HG02763 (cell line): ENCODE results near the gene UBE2L5.

Source experiments
- ATAC-seq: cut with Tn5 transposase; IDR thresholded peaks from one replicate; pipeline ENCODE4 v1.9.1; 2021; ENCODE audit warnings: mild to moderate bottlenecking, moderate library complexity; ENCODE audit not compliant: unreplicated experiment

Gene UBE2L5

DNA sequence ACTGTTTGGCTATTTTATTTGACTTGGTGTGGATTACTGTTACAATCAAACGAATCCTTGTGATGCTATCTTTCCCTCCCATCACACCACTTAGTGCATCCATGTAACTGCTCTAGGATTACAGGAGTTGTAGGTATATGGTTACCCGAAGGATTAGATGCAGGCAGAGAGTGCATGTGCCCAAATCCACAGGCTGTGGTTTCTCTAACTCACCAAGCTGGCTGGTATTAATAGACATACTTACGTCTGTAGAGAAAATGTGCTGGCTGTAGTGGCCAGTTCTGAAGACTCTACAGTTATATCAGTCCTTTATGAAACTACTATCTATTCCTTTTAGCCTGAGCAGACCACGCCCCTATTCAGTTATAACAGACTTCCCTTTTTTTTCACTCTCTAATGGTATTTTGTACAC, 44.6 kb downstream of the UBE2L5 start:
- ATAC-seq, result no peak

GRCh38 chr13:30473675-30474074, 51.4 kb downstream of the UBE2L5 start:
- ATAC-seq, result no peak

- ATAC-seq, result peak; percentile 79
Measured at GRCh38 chr13:30477346-30478195, 55.3 kb downstream of the UBE2L5 start.
